SK-N-SH treated with all-trans-retinoic acid at 6 μM for 48 hours (cell line): Measurements from ENCODE around the gene GRK5.

Experiments
- CSDC2 ChIP-seq: fragments of 250-450 bp; sonication (Bioruptor Pico); IDR thresholded peaks from 2 replicates; pipeline ENCODE4 v1.5.0; 2020; ENCODE audit warnings: mild to moderate bottlenecking, moderate library complexity
- ESRRG ChIP-seq: fragments of 250-450 bp; sonication (Bioruptor Pico); IDR thresholded peaks from 2 replicates; pipeline ENCODE4 v1.6.1; 2021; ENCODE audit warnings: mild to moderate bottlenecking

- TF ChIP-seq CSDC2: no peak
- no peak for TF ChIP-seq ESRRG (CRISPR knock-in tag)
These were observed 270.1 kb downstream of the GRK5 start for GRCh38 chr10:119477444-119477843.
